ENCODE measurements around the gene DHX32. TPM values are rescaled to one million over a fixed set of nuclear protein-coding genes. Genes with fewer than 3 reads are reported as not detected.

The DHX32 gene
- polyA plus RNA-seq, 1 donor from 2014 or later: 25.2 TPM

DNA sequence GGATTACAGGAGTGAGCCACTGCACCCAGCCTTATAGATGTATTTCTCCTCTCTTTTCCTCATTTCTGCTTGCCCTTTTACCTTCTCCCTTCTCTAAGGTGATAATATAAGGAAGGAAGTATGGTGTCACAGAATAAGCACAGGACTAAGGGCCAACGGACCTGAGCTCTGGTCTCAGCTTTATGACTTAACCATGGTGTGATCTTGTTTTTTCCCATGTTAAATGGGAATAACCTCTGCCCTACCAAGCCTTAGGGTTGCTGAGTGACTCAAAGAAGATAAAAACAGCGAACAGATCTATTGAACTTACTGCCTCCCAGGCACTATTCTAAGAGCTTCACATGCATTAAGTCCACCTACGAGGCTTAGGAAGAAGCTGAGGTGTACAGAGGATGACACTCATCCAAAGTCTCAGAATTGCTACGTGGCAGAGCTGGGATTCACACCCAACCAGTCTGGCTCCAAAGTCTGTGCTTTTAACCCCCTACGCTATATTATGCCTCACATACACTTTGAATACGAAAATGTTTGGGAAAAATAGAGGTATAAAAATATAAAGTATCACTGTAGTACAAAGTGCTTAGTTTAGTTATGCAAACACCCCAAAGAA lies 63.6 kb downstream of the DHX32 start:
- no peak overlapping the region for H3K9ac ChIP-seq (ENCODE audit: low read length)
- H3K27me3 ChIP-seq (ENCODE audit: insufficient read depth, low read depth, low read length): no peaks in the 10 kb centered on the region
- H2AFZ ChIP-seq (ENCODE audit: low read depth, low read length): no peak overlapping the region
- no peaks in the 10 kb centered on the region for H3F3A ChIP-seq (ENCODE audit: insufficient read depth, low read length, poor library complexity, severe bottlenecking)
- H3K79me2 ChIP-seq (replicated peaks; ENCODE audit: insufficient read depth, low read length): no peaks in the 10 kb centered on the region
- H4K20me1 ChIP-seq (ENCODE audit: insufficient read depth): no peaks in the 10 kb centered on the region
- no peak overlapping the region for H3K27ac ChIP-seq (ENCODE audit: low read length)
- no peaks in the 10 kb centered on the region for H3K36me3 ChIP-seq (ENCODE audit: insufficient read depth, low read length)
- TF ChIP-seq POLR2AphosphoS5 (IDR thresholded peaks at IDR 0.05) (no peak), EZH2 (IDR thresholded peaks at IDR 0.05; ENCODE audit: borderline replicate concordance, insufficient read depth, low read length, poor library complexity, severe bottlenecking) (no peak), EP300 (conservative IDR thresholded peaks at IDR 0.05; ENCODE audit: poor library complexity, severe bottlenecking) (no peak), TAF1 (IDR thresholded peaks at IDR 0.05; ENCODE audit: low read depth) (no peak), MXI1 (conservative IDR thresholded peaks at IDR 0.05; ENCODE audit: poor library complexity, severe bottlenecking) (no peak), RAD21 (conservative IDR thresholded peaks at IDR 0.05) (no peak), SMC3 (conservative IDR thresholded peaks at IDR 0.05; ENCODE audit: poor library complexity) (no peak)
- TF ChIP-seq, protein P1, sequence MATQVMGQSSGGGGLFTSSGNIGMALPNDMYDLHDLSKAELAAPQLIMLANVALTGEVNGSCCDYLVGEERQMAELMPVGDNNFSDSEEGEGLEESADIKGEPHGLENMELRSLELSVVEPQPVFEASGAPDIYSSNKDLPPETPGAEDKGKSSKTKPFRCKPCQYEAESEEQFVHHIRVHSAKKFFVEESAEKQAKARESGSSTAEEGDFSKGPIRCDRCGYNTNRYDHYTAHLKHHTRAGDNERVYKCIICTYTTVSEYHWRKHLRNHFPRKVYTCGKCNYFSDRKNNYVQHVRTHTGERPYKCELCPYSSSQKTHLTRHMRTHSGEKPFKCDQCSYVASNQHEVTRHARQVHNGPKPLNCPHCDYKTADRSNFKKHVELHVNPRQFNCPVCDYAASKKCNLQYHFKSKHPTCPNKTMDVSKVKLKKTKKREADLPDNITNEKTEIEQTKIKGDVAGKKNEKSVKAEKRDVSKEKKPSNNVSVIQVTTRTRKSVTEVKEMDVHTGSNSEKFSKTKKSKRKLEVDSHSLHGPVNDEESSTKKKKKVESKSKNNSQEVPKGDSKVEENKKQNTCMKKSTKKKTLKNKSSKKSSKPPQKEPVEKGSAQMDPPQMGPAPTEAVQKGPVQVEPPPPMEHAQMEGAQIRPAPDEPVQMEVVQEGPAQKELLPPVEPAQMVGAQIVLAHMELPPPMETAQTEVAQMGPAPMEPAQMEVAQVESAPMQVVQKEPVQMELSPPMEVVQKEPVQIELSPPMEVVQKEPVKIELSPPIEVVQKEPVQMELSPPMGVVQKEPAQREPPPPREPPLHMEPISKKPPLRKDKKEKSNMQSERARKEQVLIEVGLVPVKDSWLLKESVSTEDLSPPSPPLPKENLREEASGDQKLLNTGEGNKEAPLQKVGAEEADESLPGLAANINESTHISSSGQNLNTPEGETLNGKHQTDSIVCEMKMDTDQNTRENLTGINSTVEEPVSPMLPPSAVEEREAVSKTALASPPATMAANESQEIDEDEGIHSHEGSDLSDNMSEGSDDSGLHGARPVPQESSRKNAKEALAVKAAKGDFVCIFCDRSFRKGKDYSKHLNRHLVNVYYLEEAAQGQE (IDR thresholded peaks at IDR 0.05; ENCODE audit: borderline replicate concordance): no peak
- TF ChIP-seq, protein P2, sequence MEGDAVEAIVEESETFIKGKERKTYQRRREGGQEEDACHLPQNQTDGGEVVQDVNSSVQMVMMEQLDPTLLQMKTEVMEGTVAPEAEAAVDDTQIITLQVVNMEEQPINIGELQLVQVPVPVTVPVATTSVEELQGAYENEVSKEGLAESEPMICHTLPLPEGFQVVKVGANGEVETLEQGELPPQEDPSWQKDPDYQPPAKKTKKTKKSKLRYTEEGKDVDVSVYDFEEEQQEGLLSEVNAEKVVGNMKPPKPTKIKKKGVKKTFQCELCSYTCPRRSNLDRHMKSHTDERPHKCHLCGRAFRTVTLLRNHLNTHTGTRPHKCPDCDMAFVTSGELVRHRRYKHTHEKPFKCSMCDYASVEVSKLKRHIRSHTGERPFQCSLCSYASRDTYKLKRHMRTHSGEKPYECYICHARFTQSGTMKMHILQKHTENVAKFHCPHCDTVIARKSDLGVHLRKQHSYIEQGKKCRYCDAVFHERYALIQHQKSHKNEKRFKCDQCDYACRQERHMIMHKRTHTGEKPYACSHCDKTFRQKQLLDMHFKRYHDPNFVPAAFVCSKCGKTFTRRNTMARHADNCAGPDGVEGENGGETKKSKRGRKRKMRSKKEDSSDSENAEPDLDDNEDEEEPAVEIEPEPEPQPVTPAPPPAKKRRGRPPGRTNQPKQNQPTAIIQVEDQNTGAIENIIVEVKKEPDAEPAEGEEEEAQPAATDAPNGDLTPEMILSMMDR (IDR thresholded peaks at IDR 0.05; ENCODE audit: poor library complexity, severe bottlenecking): no peak
- H3K4me2 ChIP-seq (ENCODE audit: low read length): no peak overlapping the region
- H3K9me3 ChIP-seq (ENCODE audit: low read length): no peaks in the 10 kb centered on the region
- no peak overlapping the region for H3K4me3 ChIP-seq (ENCODE audit: low read length)
- H3K9me2 ChIP-seq (ENCODE audit: insufficient read depth, low read length): no peaks in the 10 kb centered on the region

DNA sequence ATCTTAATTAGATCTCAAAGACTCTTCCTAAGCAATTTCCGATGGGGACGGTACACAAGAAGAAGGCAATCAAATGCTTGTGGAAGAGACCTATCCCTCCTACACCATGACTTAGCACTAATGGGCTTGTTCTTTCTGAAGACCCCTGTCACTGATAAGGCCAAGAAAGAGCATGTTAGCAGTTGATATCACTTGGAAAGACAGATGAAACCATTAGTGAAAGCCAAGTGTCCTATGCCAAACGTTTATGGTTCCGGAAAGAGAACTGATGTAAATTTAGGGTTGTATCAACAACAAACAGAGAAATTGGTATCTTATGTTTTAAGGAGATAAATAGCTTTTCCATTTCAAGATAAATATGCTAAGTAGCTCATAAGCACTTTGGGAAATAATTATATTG lies 64.5 kb downstream of the DHX32 start:
- Histone ChIP-seq H3K9ac (ENCODE audit: low read length) (no peak overlapping the region), H3K79me2 (replicated peaks; ENCODE audit: insufficient read depth, low read length) (no peaks in the 10 kb centered on the region), H3K4me2 (ENCODE audit: low read length) (no peak overlapping the region), H3F3A (ENCODE audit: insufficient read depth, low read length, poor library complexity, severe bottlenecking) (no peaks in the 10 kb centered on the region), H3K4me3 (ENCODE audit: low read length) (no peak overlapping the region), H3K9me2 (ENCODE audit: insufficient read depth, low read length) (no peaks in the 10 kb centered on the region), H3K36me3 (ENCODE audit: insufficient read depth, low read length) (no peaks in the 10 kb centered on the region), H3K27ac (ENCODE audit: low read length) (no peak overlapping the region), H4K20me1 (ENCODE audit: insufficient read depth) (no peaks in the 10 kb centered on the region), H2AFZ (ENCODE audit: low read depth, low read length) (no peak overlapping the region), H3K27me3 (ENCODE audit: insufficient read depth, low read depth, low read length) (no peaks in the 10 kb centered on the region), H3K9me3 (ENCODE audit: low read length) (no peaks in the 10 kb centered on the region)
- TF ChIP-seq TAF1 (IDR thresholded peaks at IDR 0.05; ENCODE audit: low read depth) (no peak), SMC3 (conservative IDR thresholded peaks at IDR 0.05; ENCODE audit: poor library complexity) (no peak), MXI1 (conservative IDR thresholded peaks at IDR 0.05; ENCODE audit: poor library complexity, severe bottlenecking) (no peak)
- TF ChIP-seq, protein P1 (IDR thresholded peaks at IDR 0.05; ENCODE audit: borderline replicate concordance): no peak
